CD4-positive, alpha-beta T cell treated with Interleukin-15 for 4 hours (primary cell): Measurements from ENCODE around the gene CARS1.
A peak's percentile ranks its signal among the peaks of the same experiment; 100 is the strongest.

Experiments
- DNase-seq: peaks from one replicate; pipeline ENCODE4 v3.0.0-alpha.2; 2020; ENCODE audit warnings: low spot score

The CARS1 gene

DNA sequence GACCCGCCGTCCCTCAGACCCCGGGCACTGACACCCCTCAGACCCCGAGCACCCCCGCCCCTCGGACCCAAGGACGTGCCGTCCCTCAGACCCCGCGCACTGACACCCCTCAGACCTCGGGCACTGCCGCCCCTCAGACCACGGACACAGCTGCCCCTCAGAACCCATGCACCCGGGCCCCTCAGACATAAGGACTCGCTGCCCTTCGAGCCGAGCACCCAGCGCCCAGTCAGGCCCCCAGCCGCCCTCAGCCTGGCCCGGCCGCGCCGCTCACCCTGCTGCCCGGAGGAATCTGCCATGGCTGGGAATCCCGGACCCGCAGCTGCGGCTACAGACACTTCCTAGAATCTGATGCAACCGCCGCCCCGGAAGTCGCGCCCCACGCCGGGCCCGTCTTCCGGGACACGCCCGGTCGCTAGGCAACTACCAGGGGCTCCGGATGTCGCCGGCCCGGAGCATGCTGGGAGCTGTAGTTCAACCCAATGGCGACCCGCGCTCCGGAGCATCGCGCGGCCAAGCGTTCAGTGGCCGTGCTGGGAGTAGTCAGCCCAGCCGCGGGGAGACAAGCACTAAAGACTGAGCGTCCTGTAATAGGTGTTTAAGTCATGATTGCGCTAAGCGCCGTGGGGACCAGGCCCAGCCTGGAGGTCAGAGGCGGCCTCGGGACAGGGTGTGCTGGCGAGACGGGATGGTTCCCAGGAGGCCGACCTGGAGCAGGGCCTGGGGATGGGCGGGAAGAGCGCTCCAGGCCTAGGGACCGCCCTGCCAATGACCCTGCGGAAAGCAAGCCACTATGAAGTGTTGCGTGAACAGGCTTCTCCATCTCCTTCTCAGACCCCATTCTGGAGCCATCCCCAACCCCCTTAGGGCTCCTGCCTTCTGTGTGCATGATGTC, at the start of gene CARS1:
Gene CARS1 (minus strand): TSS at position 355 of the 895 bp plus-strand sequence. CDS start 56 bp downstream, at position 299.
- peak; percentile 92 for DNase-seq

DNA sequence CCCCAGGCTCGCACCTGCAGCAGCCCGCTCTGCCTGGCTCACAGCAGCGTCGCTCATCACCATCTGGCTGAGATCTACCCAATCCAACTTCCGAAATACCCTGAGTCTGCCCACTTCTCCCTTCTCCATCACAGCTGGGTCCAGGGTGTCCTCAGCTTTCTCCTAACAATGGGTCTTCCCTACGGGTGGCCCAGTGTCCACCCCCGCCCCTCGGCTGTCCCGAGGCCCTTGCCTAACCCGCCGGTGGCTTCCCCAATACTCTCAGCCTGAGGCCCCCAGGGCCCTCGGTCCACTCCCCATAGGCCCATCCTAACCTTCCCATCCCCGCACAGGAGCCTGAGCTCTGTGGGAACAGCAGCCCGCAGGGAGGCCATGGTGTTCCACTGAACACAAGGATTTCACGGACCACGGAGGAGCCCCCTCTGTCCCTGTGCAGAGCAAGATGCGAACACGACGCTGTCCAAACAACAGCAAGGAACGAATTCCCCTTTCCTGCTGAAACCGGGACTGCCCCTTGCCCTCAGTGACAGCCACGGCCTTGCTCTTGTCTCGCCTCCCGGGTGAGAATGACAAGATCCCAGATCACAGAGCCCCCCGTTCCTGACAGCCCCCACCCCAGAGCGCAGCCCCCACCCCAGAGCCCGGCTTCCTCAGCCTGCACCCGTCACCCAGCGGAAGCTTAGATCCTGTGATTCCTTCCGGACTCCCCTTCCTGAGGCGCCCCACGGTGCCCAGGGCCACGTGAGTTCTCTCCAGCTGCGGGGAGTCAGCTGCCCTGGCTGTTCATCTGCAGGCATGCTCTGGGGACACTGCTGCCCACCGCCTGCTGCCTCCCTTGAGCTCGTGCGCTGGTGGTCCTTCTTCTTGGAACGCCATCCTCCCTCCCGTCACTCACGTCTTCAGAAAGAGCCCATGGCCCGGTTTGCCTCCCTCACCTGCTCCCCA, 48.8 kb upstream of the CARS1 start:
- DNase-seq = no peak

- no peak for DNase-seq
These were observed 48.0 kb upstream of the CARS1 start for GRCh38 chr11:3104961-3105790.

GRCh38 chr11:3104051-3104714, 47.0 kb upstream of the CARS1 start:
- DNase-seq = no peak

DNA sequence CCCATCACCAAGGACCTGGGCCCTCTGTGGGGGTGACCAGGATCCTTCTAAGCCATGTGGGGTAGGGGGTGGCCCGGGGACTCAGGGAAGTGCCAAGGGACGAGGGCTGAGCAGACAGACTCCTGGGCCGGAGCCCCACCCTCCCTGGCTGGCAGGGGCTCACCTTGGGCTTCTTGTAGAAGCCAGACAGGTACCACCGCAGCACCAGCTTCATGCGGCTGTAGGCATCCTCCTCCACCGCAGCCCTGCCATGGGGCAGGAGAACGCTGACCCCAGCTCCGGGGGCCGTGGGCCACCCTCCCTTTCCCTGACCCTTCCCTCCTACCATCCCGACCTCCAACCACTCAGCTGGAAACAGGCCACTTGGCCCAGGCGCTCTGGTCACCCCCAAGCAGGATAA, 45.9 kb upstream of the CARS1 start:
- no peak for DNase-seq

- no peak for DNase-seq
These were observed 45.4 kb upstream of the CARS1 start for GRCh38 chr11:3102641-3102921.

- no peak for DNase-seq
These were observed 44.9 kb upstream of the CARS1 start for GRCh38 chr11:3101921-3102640.

GRCh38 chr11:3099178-3099577, 42.0 kb upstream of the CARS1 start:
- DNase-seq = no peak

- DNase-seq = no peak
These were observed 39.8 kb upstream of the CARS1 start for GRCh38 chr11:3096909-3097530.

GRCh38 chr11:3095712-3096361, 38.6 kb upstream of the CARS1 start:
- DNase-seq = no peak

DNA sequence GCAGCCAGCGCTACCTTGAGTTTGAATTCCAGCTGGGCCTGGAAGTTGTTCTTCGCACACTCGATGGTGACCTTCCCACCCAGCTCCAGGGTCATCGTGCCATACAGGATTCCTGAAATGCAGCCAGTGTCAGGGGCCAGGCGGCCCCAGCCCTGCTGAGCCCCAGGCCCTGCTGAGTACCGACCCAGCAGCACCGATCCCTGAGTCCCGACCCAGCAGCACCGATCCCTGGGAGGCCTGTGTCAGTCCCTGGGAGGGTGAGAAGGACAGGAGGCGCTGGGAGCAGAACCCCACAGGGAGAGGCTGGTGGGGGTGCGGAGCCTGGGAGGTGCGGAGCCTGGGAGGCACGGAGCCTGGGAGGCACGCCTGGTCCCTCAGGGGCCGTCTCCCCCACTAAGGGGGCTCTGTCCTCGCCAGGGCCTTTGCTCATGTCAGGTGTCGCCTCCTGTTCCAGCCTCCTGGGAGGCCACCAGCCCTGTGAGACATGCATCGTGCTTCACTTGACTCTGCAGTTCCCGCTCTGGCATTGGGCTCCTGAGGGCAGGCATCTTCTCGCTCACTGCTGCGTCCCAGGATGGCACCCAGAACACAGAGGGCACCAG, 37.1 kb upstream of the CARS1 start:
- no peak for DNase-seq

GRCh38 chr11:3093281-3094191, 36.3 kb upstream of the CARS1 start:
- no peak for DNase-seq

GRCh38 chr11:3092603-3093141, 35.4 kb upstream of the CARS1 start:
- no peak for DNase-seq

- peak; percentile 71 for DNase-seq
These were observed 34.8 kb upstream of the CARS1 start for GRCh38 chr11:3091846-3092602.

- no peak for DNase-seq
These were observed 34.0 kb upstream of the CARS1 start for GRCh38 chr11:3091081-3091845.

DNA sequence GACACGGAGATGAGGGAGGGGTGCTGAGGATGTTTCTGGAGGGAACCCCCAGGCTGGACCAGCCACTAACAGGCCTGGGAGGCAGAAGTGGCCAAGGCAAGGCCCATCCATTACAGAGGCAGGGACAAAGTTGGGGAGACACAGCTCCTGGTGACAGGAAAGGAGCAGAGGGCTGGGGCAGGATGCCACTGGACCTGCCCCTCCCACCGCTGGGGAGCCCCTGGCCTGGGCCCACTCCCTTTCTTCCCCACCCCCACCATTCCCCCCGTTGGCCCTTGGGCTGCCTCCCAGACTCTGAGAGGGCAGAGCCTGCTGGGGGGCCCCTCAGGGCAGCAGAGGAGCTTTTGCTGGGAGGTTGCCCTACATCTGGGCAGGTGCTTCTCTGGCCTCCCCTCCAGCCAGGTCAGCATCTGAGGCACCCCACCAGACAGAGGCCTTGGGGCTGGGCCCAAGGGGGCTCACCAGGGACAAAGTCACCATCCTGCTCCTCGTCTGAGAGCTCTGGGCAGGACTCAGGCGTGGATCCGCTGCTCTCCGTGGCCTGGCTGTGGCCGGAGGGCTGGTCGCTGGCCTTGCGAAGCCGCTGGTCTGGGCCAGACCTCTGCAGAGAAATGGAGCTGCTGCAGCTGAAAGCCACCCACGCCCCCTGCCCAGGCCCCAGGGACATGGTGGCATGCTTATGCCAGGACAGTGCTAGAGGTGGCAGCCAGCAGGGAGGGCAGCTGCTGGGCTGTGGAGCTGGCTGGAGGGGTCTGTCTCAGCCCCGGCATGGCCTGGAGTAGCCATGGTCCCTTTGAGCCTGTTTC, 33.1 kb upstream of the CARS1 start:
- no peak for DNase-seq
